DMS53 treated with DMSO at 0.1 percent for 48 hours (cell line): ENCODE data around the gene MLXIP.

ENCODE experiments used
- DNase-seq: peaks from one replicate; lab custom pipeline; 2025; ENCODE audit not compliant: unreplicated experiment; lab: John Stamatoyannopoulos, UW

MLXIP gene

GRCh38 chr12:122073815-122074214 is 4.7 kb upstream of the MLXIP start:
- DNase-seq = no peak

- DNase-seq = no peak
Observed at GRCh38 chr12:122076743-122077495, 1.6 kb upstream of the MLXIP start.

- DNase-seq = peak; percentile 18
Observed at GRCh38 chr12:122079033-122079531, 526 bp downstream of the MLXIP start.

- no peak for DNase-seq
Observed at GRCh38 chr12:122079532-122080081, 1.1 kb downstream of the MLXIP start.

- peak; percentile 15 for DNase-seq
Observed at GRCh38 chr12:122080149-122081082, 1.9 kb downstream of the MLXIP start.

- no peak for DNase-seq
Observed at GRCh38 chr12:122081083-122081696, 2.6 kb downstream of the MLXIP start.

GRCh38 chr12:122081697-122082221 is 3.2 kb downstream of the MLXIP start:
- no peak for DNase-seq

- DNase-seq = no peak
Observed at GRCh38 chr12:122082621-122083356, 4.2 kb downstream of the MLXIP start.

GRCh38 chr12:122084857-122085405 is 6.4 kb downstream of the MLXIP start:
- no peak for DNase-seq

- no peak for DNase-seq
Observed at GRCh38 chr12:122085591-122085990, 7.0 kb downstream of the MLXIP start.

GRCh38 chr12:122086116-122086515 is 7.6 kb downstream of the MLXIP start:
- DNase-seq = no peak

GRCh38 chr12:122086641-122087285 is 8.2 kb downstream of the MLXIP start:
- DNase-seq = no peak

- DNase-seq = no peak
Observed at GRCh38 chr12:122087431-122088178, 9.0 kb downstream of the MLXIP start.

- no peak for DNase-seq
Observed at GRCh38 chr12:122088179-122088810, 9.7 kb downstream of the MLXIP start.

- no peak for DNase-seq
Observed at GRCh38 chr12:122089077-122089476, 10.5 kb downstream of the MLXIP start.

- no peak for DNase-seq
Observed at GRCh38 chr12:122090759-122091515, 12.4 kb downstream of the MLXIP start.

GRCh38 chr12:122093098-122093883 is 14.7 kb downstream of the MLXIP start:
- DNase-seq = no peak
